ENCODE results near the gene BCO2.

BCO2 gene

GRCh38 chr11:112266410-112266778 lies 91.1 kb downstream of the BCO2 start:
- no peak for TF ChIP-seq CTCF (IDR thresholded peaks at IDR 0.05)

DNA sequence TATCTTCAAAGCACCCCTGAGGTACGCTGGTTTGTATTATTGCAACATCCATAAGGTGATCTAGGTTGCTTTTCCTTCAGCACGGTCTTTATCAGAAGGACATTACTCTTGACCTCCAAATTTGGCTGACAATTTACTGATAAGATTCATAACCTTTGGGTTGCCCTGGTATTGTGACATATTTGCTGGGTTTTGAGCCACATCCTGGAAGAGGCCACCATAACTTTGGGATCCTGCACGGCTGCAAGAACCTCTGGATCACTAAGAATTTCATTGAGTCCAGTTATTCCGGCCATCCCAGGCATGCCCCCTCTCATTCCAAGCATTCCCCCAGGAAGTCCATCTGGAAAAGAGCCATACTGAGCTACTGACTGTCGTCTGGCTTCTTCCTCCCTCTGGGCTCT lies 91.9 kb downstream of the BCO2 start:
- no peak for TF ChIP-seq CTCF (IDR thresholded peaks at IDR 0.05)

DNA sequence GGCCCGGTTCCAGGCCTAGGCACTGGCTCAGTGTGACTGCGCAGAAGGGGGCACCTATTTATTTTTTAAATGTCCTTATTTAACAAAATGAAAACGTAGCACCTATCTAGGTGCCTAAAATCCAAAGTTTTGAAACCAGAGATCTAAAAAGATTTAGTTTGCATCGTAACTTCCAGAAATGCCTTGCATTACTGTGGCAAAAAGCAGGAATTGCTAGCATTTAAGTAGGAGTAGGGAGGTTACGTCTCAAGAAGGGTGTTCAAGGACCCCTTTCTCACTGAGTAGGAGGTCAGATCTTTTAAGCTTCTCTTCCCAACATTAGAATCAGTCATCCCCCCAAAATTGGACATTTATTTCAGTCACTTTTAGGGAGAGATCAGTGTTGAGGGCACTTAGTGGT lies 93.1 kb downstream of the BCO2 start:
- TF ChIP-seq CTCF (IDR thresholded peaks at IDR 0.05) = no peak

Measured in LNCAP (cell line).